CD14-positive monocyte (primary cell): ENCODE results near the gene CDCA8. TPM values are rescaled to one million over a fixed set of nuclear protein-coding genes. Genes with fewer than 3 reads are reported as not detected.

Experiments
- DNase-seq, 3 donors: peaks; one replicate each; pipeline ENCODE4 v3.0.0-alpha.2; 2011 to 2022
- H2AFZ ChIP-seq: 2 replicates; pipeline ENCODE4 v1.6.0; 2012; ENCODE audit warnings: mild to moderate bottlenecking, low read depth, low read length, inconsistent platforms; ENCODE audit not compliant: insufficient read depth, poor library complexity, severe bottlenecking
- H3K27ac ChIP-seq, 2 donors: 1 replicate in 1 of 2; 2 replicates in 1 of 2; pipeline ENCODE4 v1.5.1; 2012 to 2013; ENCODE audit warnings: low read length in 2 of 2, control low read depth in 1 of 2, inconsistent platforms in 1 of 2, low read depth in 1 of 2, mild to moderate bottlenecking in 1 of 2
- H3K27me3 ChIP-seq, 2 donors: one replicate each; pipeline versions ENCODE4 v1.6.0 to v1.6.1; 2011 to 2013; ENCODE audit warnings: low read length in 2 of 2; ENCODE audit not compliant: control insufficient read depth in 2 of 2, insufficient read depth in 2 of 2
- H3K36me3 ChIP-seq, 2 donors: replicated peaks in 1 of 2; 1 replicate in 1 of 2; 2 replicates in 1 of 2; pipeline versions ENCODE4 v1.5.1 to v1.6.1; 2012 to 2013; ENCODE audit warnings: low read length in 2 of 2, control low read depth in 1 of 2, inconsistent platforms in 1 of 2, mild to moderate bottlenecking in 1 of 2; ENCODE audit not compliant: insufficient read depth in 2 of 2, control insufficient read depth in 1 of 2
- H3K4me1 ChIP-seq, 2 donors: 1 replicate in 1 of 2; 2 replicates in 1 of 2; pipeline versions ENCODE4 v1.5.1 to v1.6.1; 2012 to 2013; ENCODE audit warnings: low read length in 2 of 2, control low read depth in 1 of 2, inconsistent platforms in 1 of 2, mild to moderate bottlenecking in 1 of 2, moderate library complexity in 1 of 2; ENCODE audit not compliant: insufficient read depth in 2 of 2, control insufficient read depth in 1 of 2
- H3K4me2 ChIP-seq: replicated peaks from 2 replicates; pipeline ENCODE3; 2012; ENCODE audit warnings: low read length, moderate library complexity, mild to moderate bottlenecking; ENCODE audit not compliant: poor library complexity, severe bottlenecking; ENCODE audit errors: extremely low read depth
- H3K4me3 ChIP-seq, 3 experiments: fragments of 200-600 bp in 1 of 3; sonication (generic) in 1 of 3; replicated peaks in 1 of 3; 1 replicate in 2 of 3; 2 replicates in 1 of 3; pipeline ENCODE4 v1.5.1; 2011 to 2013; ENCODE audit warnings: low read length in 3 of 3, mild to moderate bottlenecking in 3 of 3, control low read depth in 2 of 3, low read depth in 2 of 3, inconsistent platforms in 1 of 3, moderate library complexity in 1 of 3
- H3K79me2 ChIP-seq: 2 replicates; pipeline ENCODE4 v1.6.0; 2012; ENCODE audit warnings: mild to moderate bottlenecking, control low read depth, inconsistent platforms, low read length, moderate library complexity; ENCODE audit not compliant: insufficient read depth
- H3K9ac ChIP-seq: 2 replicates; pipeline ENCODE4 v1.6.0; 2017; ENCODE audit warnings: low read length, mild to moderate bottlenecking; ENCODE audit not compliant: insufficient read depth, poor library complexity, severe bottlenecking
- H3K9me3 ChIP-seq, 2 donors: replicated peaks in 1 of 2; 1 replicate in 1 of 2; 2 replicates in 1 of 2; pipeline versions ENCODE4 v1.5.1 to v1.6.1; 2012 to 2013; ENCODE audit warnings: low read length in 2 of 2, control low read depth in 1 of 2; ENCODE audit not compliant: control insufficient read depth in 1 of 2, insufficient read depth in 1 of 2
- H4K20me1 ChIP-seq: 2 replicates; pipeline ENCODE4 v1.6.0; 2012; ENCODE audit warnings: mild to moderate bottlenecking, low read length, control low read depth, moderate library complexity; ENCODE audit not compliant: insufficient read depth
- H3K27ac Mint-ChIP-seq, 7 donors: one replicate each; pipeline ENCODE4 v1.8.0; 2020; ENCODE audit warnings: mild to moderate bottlenecking in 7 of 7, mixed read lengths in 7 of 7, moderate library complexity in 6 of 7, inconsistent platforms in 2 of 7
- H3K27me3 Mint-ChIP-seq, 3 donors: one replicate each; pipeline ENCODE4 v1.8.0; 2021 to 2022; ENCODE audit warnings: low read depth in 3 of 3, mild to moderate bottlenecking in 3 of 3, mixed read lengths in 3 of 3, moderate library complexity in 3 of 3, inconsistent platforms in 1 of 3
- H3K36me3 Mint-ChIP-seq, 2 donors: one replicate each; pipeline ENCODE4 v1.8.0; 2020; ENCODE audit warnings: mixed read lengths in 2 of 2, inconsistent platforms in 1 of 2, mild to moderate bottlenecking in 1 of 2
- H3K4me1 Mint-ChIP-seq: one replicate; pipeline ENCODE4 v1.8.0; 2020; ENCODE audit warnings: mild to moderate bottlenecking, mixed read lengths
- H3K4me3 Mint-ChIP-seq, 2 donors: one replicate each; pipeline ENCODE4 v1.8.0; 2020; ENCODE audit warnings: mild to moderate bottlenecking in 2 of 2, mixed read lengths in 2 of 2, moderate library complexity in 1 of 2
- H3K9me3 Mint-ChIP-seq, 7 donors: one replicate each; pipeline ENCODE4 v1.8.0; 2020 to 2022; ENCODE audit warnings: mixed read lengths in 7 of 7, mild to moderate bottlenecking in 6 of 7, moderate library complexity in 6 of 7, inconsistent platforms in 2 of 7
- CTCF ChIP-seq: fragments of 200-600 bp; IDR thresholded peaks from one replicate; pipeline ENCODE4 v1.8.0; 2022; ENCODE audit warnings: antibody characterized with exemption, mild to moderate bottlenecking
- WGBS: methylation state at CpG from one replicate; pipeline ENCODE4 v1.1.5; 2013; ENCODE audit warnings: missing lambda C conversion rate; ENCODE audit not compliant: insufficient coverage; 5-methylcytosine and 5-hydroxymethylcytosine counted together
- intact Hi-C, 2 donors: fragments of 100-400 bp; cut with micrococcal nuclease; formaldehyde crosslinking; loops; one replicate each; pipeline versions ENCODE4 v1.15.0 to v1.15.1; 2023
- polyA plus RNA-seq, 3 donors: library from polyadenylated mRNA; depleted of rRNA in 1 of 3; unstranded in 2 of 3; stranded (reverse) in 1 of 3; fragments of 300-500 nt in 2 of 3; fragments of >200 nt in 1 of 3; fragmentation: Illumina TruSeq in 2 of 3; gene quantifications; 1 replicate in 2 of 3; 2 replicates in 1 of 3; pipeline ENCODE4 v1.2.3, GENCODE V29; 2012 to 2021

Gene CDCA8
- polyA plus RNA-seq, 3 donors, result 0.09 to 0.67 (median 0.60) TPM

- WGBS, result 94% methylated on average over 4 of the region's 10 CpGs
- Mint-ChIP-seq H3K9me3 (no peaks in the 10 kb centered on the region), H3K36me3 (no peaks in the 10 kb centered on the region), H3K4me1 (no peaks in the 10 kb centered on the region), H3K27me3 (peaks cover 4 to 21% (median 10%) of the 10 kb centered on the region in 3 donors), H3K27ac (no peak overlapping the region), H3K4me3 (no peak overlapping the region)
- Histone ChIP-seq H3K4me2 (no peak overlapping the region), H3K4me1 (no peaks in the 10 kb centered on the region), H3K27ac (no peak overlapping the region), H2AFZ (no peak overlapping the region), H4K20me1 (no peaks in the 10 kb centered on the region), H3K9ac (no peak overlapping the region), H3K36me3 (no peaks in the 10 kb centered on the region), H3K27me3 (no peaks in the 10 kb centered on the region), H3K79me2 (no peaks in the 10 kb centered on the region), H3K4me3 (no peak overlapping the region), H3K9me3 (no peaks in the 10 kb centered on the region)
- no peak for DNase-seq
- intact Hi-C loops, result no loop called here
- TF ChIP-seq CTCF, result no peak
Observed at GRCh38 chr1:37651803-37652202, 40.5 kb upstream of the CDCA8 start.

GRCh38 chr1:37652976-37653375, 39.3 kb upstream of the CDCA8 start:
- Histone ChIP-seq H2AFZ (no peak overlapping the region), H3K9me3 (no peaks in the 10 kb centered on the region), H3K27me3 (no peaks in the 10 kb centered on the region), H3K27ac (no peak overlapping the region), H3K4me3 (no peak overlapping the region), H3K9ac (no peak overlapping the region), H3K36me3 (no peaks in the 10 kb centered on the region), H3K4me1 (no peaks in the 10 kb centered on the region), H3K4me2 (no peak overlapping the region), H3K79me2 (no peaks in the 10 kb centered on the region), H4K20me1 (no peaks in the 10 kb centered on the region)
- no peak overlapping the region for H3K4me3 Mint-ChIP-seq
- H3K9me3 Mint-ChIP-seq, result no peaks in the 10 kb centered on the region
- H3K27ac Mint-ChIP-seq, result no peak overlapping the region
- H3K27me3 Mint-ChIP-seq, result peaks cover 2 to 16% (median 10%) of the 10 kb centered on the region in 3 donors
- no peak for TF ChIP-seq CTCF
- intact Hi-C loops, result no loop called here
- no peaks in the 10 kb centered on the region for H3K4me1 Mint-ChIP-seq
- no CpG with 5 or more reads among the region's 2 CpGs for WGBS
- no peak for DNase-seq
- no peaks in the 10 kb centered on the region for H3K36me3 Mint-ChIP-seq
